Measurements from ENCODE around the gene PAFAH1B2.

GRCh38 chr11:117183724-117184349 lies 39.8 kb downstream of the PAFAH1B2 start:
- TF ChIP-seq CTCF (conservative IDR thresholded peaks at IDR 0.05): no peak
- no peak for TF ChIP-seq EZH2 (IDR thresholded peaks at IDR 0.05; ENCODE audit: low read depth)
